Natural killer cell treated with Interleukin-12 subunit alpha and Interleukin-12 subunit beta and Interleukin-15 and Interleukin-18, amount 100 ng/mL, for 72 hours (primary cell): ENCODE results near the gene UTS2R. TPM values are rescaled to one million over a fixed set of nuclear protein-coding genes. Genes with fewer than 3 reads are reported as not detected.
"Not testable (repeated sequence)": the region's sequence is repeated elsewhere in the genome, so short reads cannot be mapped to it uniquely, and the experiment has no call there.

Experiments
- ATAC-seq, 2 donors: fragments of 150-1000 bp; cut with Tn5 transposase in 1 of 2; sonication (Bioruptor Pico), chemical (Tn5 transposase) in 1 of 2; 2 replicates each; pipeline ENCODE4 v1.10.0; 2021
- DNase-seq: peaks from one replicate; pipeline ENCODE4 v3.0.0; 2022; ENCODE audit warnings: low spot score
- H3K27ac Mint-ChIP-seq, 2 donors: 1 replicate in 1 of 2; 2 replicates in 1 of 2; pipeline ENCODE4 v1.8.0; 2022; ENCODE audit warnings: mixed read lengths in 2 of 2, mild to moderate bottlenecking in 1 of 2, moderate library complexity in 1 of 2
- H3K27me3 Mint-ChIP-seq, 2 donors: 1 replicate in 1 of 2; 2 replicates in 1 of 2; pipeline ENCODE4 v1.8.0; 2022; ENCODE audit warnings: mixed read lengths in 2 of 2
- H3K36me3 Mint-ChIP-seq: one replicate; pipeline ENCODE4 v1.8.0; 2022; ENCODE audit warnings: mixed read lengths
- H3K4me1 Mint-ChIP-seq, 2 donors: 1 replicate in 1 of 2; 2 replicates in 1 of 2; pipeline ENCODE4 v1.8.0; 2022; ENCODE audit warnings: low read depth in 2 of 2, mixed read lengths in 2 of 2, mild to moderate bottlenecking in 1 of 2
- H3K4me3 Mint-ChIP-seq: one replicate; pipeline ENCODE4 v1.8.0; 2022; ENCODE audit warnings: mixed read lengths
- H3K9me3 Mint-ChIP-seq: 2 replicates; pipeline ENCODE4 v1.8.0; 2022; ENCODE audit warnings: mixed read lengths
- total RNA-seq, 2 donors: library from RNA; stranded (reverse); gene quantifications; one replicate each; pipeline ENCODE4 v1.2.3, GENCODE V29; 2022

The UTS2R gene
- total RNA-seq, 2 donors from 2014 or later: not detected

GRCh38 chr17:82355770-82356427 lies 15.7 kb upstream of the UTS2R start:
- no peak overlapping the region for H3K27ac Mint-ChIP-seq
- DNase-seq: no peak

GRCh38 chr17:82356845-82357355 lies 14.7 kb upstream of the UTS2R start:
- H3K27ac Mint-ChIP-seq: no peak overlapping the region
- no peaks in the 10 kb centered on the region for H3K36me3 Mint-ChIP-seq
- peak in 1 of 2 donors; percentile 18 for ATAC-seq
- no peak for DNase-seq
- peaks cover 8 to 12% of the 10 kb centered on the region in 2 donors for H3K4me1 Mint-ChIP-seq
- no peaks in the 10 kb centered on the region for H3K9me3 Mint-ChIP-seq
- H3K4me3 Mint-ChIP-seq: no peak overlapping the region
- peaks cover 0 to 4% of the 10 kb centered on the region in 2 donors for H3K27me3 Mint-ChIP-seq

More at GRCh38 chr17:82355770-82356427, 15.7 kb upstream of the UTS2R start:
- Mint-ChIP-seq H3K4me3 (no peak overlapping the region), H3K27me3 (peaks cover 0 to 4% of the 10 kb centered on the region in 2 donors), H3K9me3 (no peaks in the 10 kb centered on the region), H3K4me1 (peaks cover 12 to 17% of the 10 kb centered on the region in 2 donors), H3K36me3 (no peaks in the 10 kb centered on the region)
- no peak for ATAC-seq

GRCh38 chr17:82357394-82357793 lies 14.2 kb upstream of the UTS2R start:
- no peaks in the 10 kb centered on the region for H3K9me3 Mint-ChIP-seq
- DNase-seq: no peak
- no peak overlapping the region for H3K27ac Mint-ChIP-seq
- H3K4me3 Mint-ChIP-seq: no peak overlapping the region
- no peak for ATAC-seq
- H3K27me3 Mint-ChIP-seq: peaks cover 0 to 4% of the 10 kb centered on the region in 2 donors
- peaks cover 7 to 12% of the 10 kb centered on the region in 2 donors for H3K4me1 Mint-ChIP-seq
- no peaks in the 10 kb centered on the region for H3K36me3 Mint-ChIP-seq

- ATAC-seq (peak in 1 of 2 donors; percentile 46), DNase-seq (no peak)
- H3K27ac Mint-ChIP-seq: no peak within 1 kb of the TSS
- no peaks in the 10 kb centered on the region for H3K36me3 Mint-ChIP-seq
- no peaks in the 10 kb centered on the region for H3K9me3 Mint-ChIP-seq
- peaks cover 7 to 12% of the 10 kb centered on the region in 2 donors for H3K4me1 Mint-ChIP-seq
- no peak within 1 kb of the TSS for H3K4me3 Mint-ChIP-seq
- peaks cover 0 to 4% of the 10 kb centered on the region in 2 donors for H3K27me3 Mint-ChIP-seq
Measured at GRCh38 chr17:82358465-82359350, 12.9 kb upstream of the UTS2R start, which contains the start of gene TEX19. Gene TEX19 (plus strand): TSS chr17:82359247. CDS start chr17:82362151, 2,904 bp downstream.

GRCh38 chr17:82359451-82360074 lies 12.0 kb upstream of the UTS2R start:
- not testable (repeated sequence) for ATAC-seq, H3K9me3 Mint-ChIP-seq, H3K36me3 Mint-ChIP-seq, H3K27me3 Mint-ChIP-seq, H3K27ac Mint-ChIP-seq, DNase-seq, H3K4me3 Mint-ChIP-seq
- H3K4me1 Mint-ChIP-seq: peaks cover 7 to 12% of the 10 kb centered on the region in 2 donors

GRCh38 chr17:82361885-82362633 lies 9.5 kb upstream of the UTS2R start:
- peak in 1 of 2 donors; percentile 31 for ATAC-seq
- Mint-ChIP-seq H3K36me3 (no peaks in the 10 kb centered on the region), H3K4me1 (peaks cover 7 to 12% of the 10 kb centered on the region in 2 donors), H3K27me3 (peaks cover 0 to 6% of the 10 kb centered on the region in 2 donors), H3K9me3 (no peaks in the 10 kb centered on the region), H3K27ac (no peak overlapping the region), H3K4me3 (no peak overlapping the region)
- DNase-seq: no peak

- Mint-ChIP-seq H3K4me1 (peaks cover 0 to 3% of the 10 kb centered on the region in 2 donors), H3K9me3 (no peaks in the 10 kb centered on the region), H3K36me3 (no peaks in the 10 kb centered on the region), H3K27ac (no peak overlapping the region), H3K4me3 (no peak overlapping the region), H3K27me3 (peaks cover 0 to 2% of the 10 kb centered on the region in 2 donors)
- ATAC-seq: no peak
- DNase-seq: no peak
Measured at GRCh38 chr17:82365606-82366295, 5.8 kb upstream of the UTS2R start.

GRCh38 chr17:82366749-82367148 lies 4.8 kb upstream of the UTS2R start:
- H3K9me3 Mint-ChIP-seq: no peaks in the 10 kb centered on the region
- peaks cover 0 to 5% of the 10 kb centered on the region in 2 donors for H3K27me3 Mint-ChIP-seq
- ATAC-seq (no peak), DNase-seq (no peak)
- no peak overlapping the region for H3K27ac Mint-ChIP-seq
- H3K36me3 Mint-ChIP-seq: no peaks in the 10 kb centered on the region
- H3K4me3 Mint-ChIP-seq: no peak overlapping the region
- H3K4me1 Mint-ChIP-seq: peaks cover 0 to 7% of the 10 kb centered on the region in 2 donors

- H3K4me3 Mint-ChIP-seq: no peak overlapping the region
- no peak overlapping the region for H3K27ac Mint-ChIP-seq
- no peaks in the 10 kb centered on the region for H3K36me3 Mint-ChIP-seq
- no peak for DNase-seq
- peaks cover 6 to 10% of the 10 kb centered on the region in 2 donors for H3K27me3 Mint-ChIP-seq
- ATAC-seq: peak in 1 of 2 donors; percentile 49
- H3K9me3 Mint-ChIP-seq: no peaks in the 10 kb centered on the region
- peaks cover 0 to 8% of the 10 kb centered on the region in 2 donors for H3K4me1 Mint-ChIP-seq
Measured at GRCh38 chr17:82367724-82368524, 3.6 kb upstream of the UTS2R start.

GRCh38 chr17:82369211-82369610 lies 2.4 kb upstream of the UTS2R start:
- H3K4me1 Mint-ChIP-seq: peaks cover 0 to 10% of the 10 kb centered on the region in 2 donors
- no peak overlapping the region for H3K27ac Mint-ChIP-seq
- no peaks in the 10 kb centered on the region for H3K9me3 Mint-ChIP-seq
- H3K36me3 Mint-ChIP-seq: no peaks in the 10 kb centered on the region
- H3K4me3 Mint-ChIP-seq: no peak overlapping the region
- DNase-seq (no peak), ATAC-seq (no peak)
- H3K27me3 Mint-ChIP-seq: peaks cover 15 to 16% of the 10 kb centered on the region in 2 donors

- H3K27me3 Mint-ChIP-seq: peaks cover 15 to 17% of the 10 kb centered on the region in 2 donors
- no peak for DNase-seq
- ATAC-seq: peak in 1 of 2 donors; percentile 40
- no peaks in the 10 kb centered on the region for H3K9me3 Mint-ChIP-seq
- peaks cover 0 to 10% of the 10 kb centered on the region in 2 donors for H3K4me1 Mint-ChIP-seq
- H3K4me3 Mint-ChIP-seq: peak overlapping the region; percentile 43
- H3K36me3 Mint-ChIP-seq: no peaks in the 10 kb centered on the region
- H3K27ac Mint-ChIP-seq: no peak overlapping the region
Measured at GRCh38 chr17:82370471-82371332, 863 bp upstream of the UTS2R start.
